Liver (tissue), 9 donors: ENCODE data around the gene RBBP7. TPM values are rescaled to one million over a fixed set of nuclear protein-coding genes. Genes with fewer than 3 reads are reported as not detected.

Experiments
- DNase-seq: peaks from one replicate; pipeline ENCODE4 v3.0.0-alpha.2; 2017; ENCODE audit warnings: low spot score
- H3K27ac ChIP-seq, 2 donors: one replicate each; pipeline ENCODE4 v1.7.0; 2013; ENCODE audit warnings: inconsistent platforms in 2 of 2, low read length in 2 of 2, control low read depth in 1 of 2, low read depth in 1 of 2, mild to moderate bottlenecking in 1 of 2
- H3K27me3 ChIP-seq, 4 donors: one replicate each; pipeline versions ENCODE4 v1.6.1 to v1.7.0; 2013; ENCODE audit warnings: low read length in 3 of 4, inconsistent platforms in 1 of 4, mild to moderate bottlenecking in 1 of 4, moderate library complexity in 1 of 4; ENCODE audit not compliant: control insufficient read depth in 4 of 4, insufficient read depth in 4 of 4
- H3K36me3 ChIP-seq, 4 donors: one replicate each; pipeline versions ENCODE4 v1.6.1 to v1.7.0; 2013; ENCODE audit warnings: low read length in 3 of 4, mild to moderate bottlenecking in 3 of 4, low read depth in 1 of 4, moderate library complexity in 1 of 4; ENCODE audit not compliant: control insufficient read depth in 4 of 4, insufficient read depth in 3 of 4
- H3K4me1 ChIP-seq, 4 donors: one replicate each; pipeline versions ENCODE4 v1.6.1 to v1.7.0; 2013; ENCODE audit warnings: low read length in 3 of 4, mild to moderate bottlenecking in 3 of 4, moderate library complexity in 1 of 4; ENCODE audit not compliant: control insufficient read depth in 4 of 4, insufficient read depth in 4 of 4
- H3K4me3 ChIP-seq, 3 donors: one replicate each; pipeline versions ENCODE4 v1.6.1 to v1.7.0; 2013; ENCODE audit warnings: low read length in 3 of 3, control low read depth in 1 of 3, low read depth in 1 of 3, mild to moderate bottlenecking in 1 of 3
- H3K9ac ChIP-seq, 2 donors: one replicate each; pipeline ENCODE4 v1.7.0; 2013; ENCODE audit warnings: low read length in 2 of 2, mild to moderate bottlenecking in 2 of 2, moderate library complexity in 2 of 2, control low read depth in 1 of 2, low read depth in 1 of 2
- H3K9me3 ChIP-seq, 4 donors: one replicate each; pipeline versions ENCODE4 v1.6.1 to v1.7.0; 2013; ENCODE audit warnings: low read length in 3 of 4; ENCODE audit not compliant: control insufficient read depth in 4 of 4
- EGR1 ChIP-seq, 2 donors: IDR thresholded peaks; 2 replicates each; pipeline ENCODE4 v1.6.1; 2016 to 2018; ENCODE audit warnings: antibody characterized with exemption in 2 of 2, low read depth in 2 of 2
- FOXA1 ChIP-seq: IDR thresholded peaks from 2 replicates; pipeline ENCODE4 v1.6.1; 2016; ENCODE audit warnings: antibody characterized with exemption
- FOXA2 ChIP-seq: IDR thresholded peaks from 2 replicates; pipeline ENCODE4 v1.6.1; 2016; ENCODE audit warnings: antibody characterized with exemption
- GABPA ChIP-seq, 2 donors: IDR thresholded peaks in 1 of 2; conservative IDR thresholded peaks in 1 of 2; 2 replicates each; pipeline ENCODE4 v1.6.1; 2016; ENCODE audit warnings: antibody characterized with exemption in 2 of 2, mild to moderate bottlenecking in 1 of 2, moderate library complexity in 1 of 2
- HNF4A ChIP-seq, 2 donors: conservative IDR thresholded peaks; 2 replicates each; pipeline ENCODE4 v1.6.1; 2016; ENCODE audit warnings: antibody characterized with exemption in 2 of 2, mild to moderate bottlenecking in 2 of 2
- HNF4G ChIP-seq: IDR thresholded peaks from 2 replicates; pipeline ENCODE4 v1.6.1; 2016; ENCODE audit warnings: antibody characterized with exemption
- JUND ChIP-seq, 2 donors: IDR thresholded peaks; 2 replicates each; pipeline ENCODE4 v1.6.1; 2016; ENCODE audit warnings: antibody characterized with exemption in 2 of 2
- NR2F2 ChIP-seq: IDR thresholded peaks from 2 replicates; pipeline ENCODE4 v1.6.1; 2016; ENCODE audit warnings: antibody characterized with exemption
- RAD21 ChIP-seq, 2 donors: IDR thresholded peaks; 2 replicates each; pipeline ENCODE4 v1.6.1; 2016; ENCODE audit warnings: antibody characterized with exemption in 2 of 2, mild to moderate bottlenecking in 2 of 2
- RXRA ChIP-seq, 2 donors: IDR thresholded peaks; 2 replicates each; pipeline ENCODE4 v1.6.1; 2017 to 2018; ENCODE audit warnings: antibody characterized with exemption in 2 of 2, mild to moderate bottlenecking in 1 of 2
- SP1 ChIP-seq: IDR thresholded peaks from 2 replicates; pipeline ENCODE4 v1.6.1; 2018; ENCODE audit warnings: antibody characterized with exemption, mild to moderate bottlenecking
- TAF1 ChIP-seq: conservative IDR thresholded peaks from 2 replicates; pipeline ENCODE4 v1.6.1; 2016; ENCODE audit warnings: antibody characterized with exemption, mild to moderate bottlenecking
- YY1 ChIP-seq: IDR thresholded peaks from 2 replicates; pipeline ENCODE4 v1.6.1; 2016; ENCODE audit warnings: antibody characterized with exemption, mild to moderate bottlenecking
- WGBS: extraction: QIAGEN DNeasy Blood & Tissue Kit; methylation state at CpG from one replicate; pipeline ENCODE4 v1.1.7; 2013; 5-methylcytosine and 5-hydroxymethylcytosine counted together
- polyA plus RNA-seq, 2 donors: library from polyadenylated mRNA; stranded (reverse) in 1 of 2; unstranded in 1 of 2; fragments of 200-250 nt in 1 of 2; fragments of >200 nt in 1 of 2; fragmentation: Nextera tagmentation in 1 of 2; extraction: Ambion mirVana in 1 of 2; gene quantifications; one replicate each; pipeline versions ENCODE4 v1.2.1 to v1.2.3, GENCODE V29; 2013 to 2015
- total RNA-seq, 2 donors: library from RNA; depleted of rRNA; stranded (reverse); fragments of >200 nt; gene quantifications; one replicate each; pipeline ENCODE4 v1.2.3, GENCODE V29; 2014
- TF ChIP-seq, protein P1 (sequence below): IDR thresholded peaks from 2 replicates; pipeline ENCODE4 v1.6.1; 2016; ENCODE audit warnings: antibody characterized with exemption, mild to moderate bottlenecking
- TF ChIP-seq, protein P2 (sequence below): IDR thresholded peaks from 2 replicates; pipeline ENCODE4 v1.6.1; 2016; ENCODE audit warnings: antibody characterized with exemption
- TF ChIP-seq, protein P3 (sequence below): IDR thresholded peaks from 2 replicates; pipeline ENCODE4 v1.6.1; 2016; ENCODE audit warnings: antibody characterized with exemption
- TF ChIP-seq, protein P4 (sequence below): fragments of 150-350 bp; IDR thresholded peaks from 2 replicates; pipeline ENCODE4 v1.5.1; 2017; ENCODE audit warnings: improper control_type of control experiment, low read depth, low read length; ENCODE audit not compliant: missing input control
- TF ChIP-seq, protein P5 (sequence below): IDR thresholded peaks from 2 replicates; pipeline ENCODE4 v1.6.1; 2016; ENCODE audit warnings: antibody characterized with exemption
- donor health status: healthy.
- donor health status: healthy.
- donor health status: healthy.
- donor health status: healthy.
- donor health status: healthy.

The RBBP7 gene
- total and polyA plus RNA-seq, 4 donors, result 32.5 to 77.9 (median 35.5) TPM

DNA sequence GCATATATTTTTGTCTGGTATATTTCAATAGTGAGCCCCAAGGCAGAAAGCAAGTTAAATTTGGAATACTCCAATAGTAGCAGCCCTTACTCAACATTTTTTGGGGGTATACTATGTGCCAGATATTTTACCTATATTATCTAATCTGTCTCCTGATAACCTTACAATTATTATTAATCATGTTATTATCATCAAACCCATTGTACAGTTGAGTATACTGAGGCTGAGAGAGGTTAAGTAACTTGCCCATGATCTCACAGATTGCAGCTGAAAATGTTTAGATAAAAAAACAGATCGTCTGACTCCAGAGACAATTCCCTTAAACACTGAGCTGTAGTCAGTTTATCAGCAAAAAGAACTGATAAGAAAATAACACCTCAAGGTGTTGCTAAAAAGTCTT lies 6.5 kb upstream of the RBBP7 start:
- Histone ChIP-seq H3K4me1 (peaks cover 0 to 6% (median 0%) of the 10 kb centered on the region in 4 donors), H3K9ac (no peak overlapping the region), H3K36me3 (no peaks in the 10 kb centered on the region), H3K27ac (no peak overlapping the region), H3K9me3 (no peaks in the 10 kb centered on the region), H3K4me3 (no peak overlapping the region), H3K27me3 (no peaks in the 10 kb centered on the region)
- WGBS, result 44% methylated on average over 1 of the region's 1 CpG
- DNase-seq, result no peak
- TF ChIP-seq, protein P1, sequence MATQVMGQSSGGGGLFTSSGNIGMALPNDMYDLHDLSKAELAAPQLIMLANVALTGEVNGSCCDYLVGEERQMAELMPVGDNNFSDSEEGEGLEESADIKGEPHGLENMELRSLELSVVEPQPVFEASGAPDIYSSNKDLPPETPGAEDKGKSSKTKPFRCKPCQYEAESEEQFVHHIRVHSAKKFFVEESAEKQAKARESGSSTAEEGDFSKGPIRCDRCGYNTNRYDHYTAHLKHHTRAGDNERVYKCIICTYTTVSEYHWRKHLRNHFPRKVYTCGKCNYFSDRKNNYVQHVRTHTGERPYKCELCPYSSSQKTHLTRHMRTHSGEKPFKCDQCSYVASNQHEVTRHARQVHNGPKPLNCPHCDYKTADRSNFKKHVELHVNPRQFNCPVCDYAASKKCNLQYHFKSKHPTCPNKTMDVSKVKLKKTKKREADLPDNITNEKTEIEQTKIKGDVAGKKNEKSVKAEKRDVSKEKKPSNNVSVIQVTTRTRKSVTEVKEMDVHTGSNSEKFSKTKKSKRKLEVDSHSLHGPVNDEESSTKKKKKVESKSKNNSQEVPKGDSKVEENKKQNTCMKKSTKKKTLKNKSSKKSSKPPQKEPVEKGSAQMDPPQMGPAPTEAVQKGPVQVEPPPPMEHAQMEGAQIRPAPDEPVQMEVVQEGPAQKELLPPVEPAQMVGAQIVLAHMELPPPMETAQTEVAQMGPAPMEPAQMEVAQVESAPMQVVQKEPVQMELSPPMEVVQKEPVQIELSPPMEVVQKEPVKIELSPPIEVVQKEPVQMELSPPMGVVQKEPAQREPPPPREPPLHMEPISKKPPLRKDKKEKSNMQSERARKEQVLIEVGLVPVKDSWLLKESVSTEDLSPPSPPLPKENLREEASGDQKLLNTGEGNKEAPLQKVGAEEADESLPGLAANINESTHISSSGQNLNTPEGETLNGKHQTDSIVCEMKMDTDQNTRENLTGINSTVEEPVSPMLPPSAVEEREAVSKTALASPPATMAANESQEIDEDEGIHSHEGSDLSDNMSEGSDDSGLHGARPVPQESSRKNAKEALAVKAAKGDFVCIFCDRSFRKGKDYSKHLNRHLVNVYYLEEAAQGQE, result no peak

DNA sequence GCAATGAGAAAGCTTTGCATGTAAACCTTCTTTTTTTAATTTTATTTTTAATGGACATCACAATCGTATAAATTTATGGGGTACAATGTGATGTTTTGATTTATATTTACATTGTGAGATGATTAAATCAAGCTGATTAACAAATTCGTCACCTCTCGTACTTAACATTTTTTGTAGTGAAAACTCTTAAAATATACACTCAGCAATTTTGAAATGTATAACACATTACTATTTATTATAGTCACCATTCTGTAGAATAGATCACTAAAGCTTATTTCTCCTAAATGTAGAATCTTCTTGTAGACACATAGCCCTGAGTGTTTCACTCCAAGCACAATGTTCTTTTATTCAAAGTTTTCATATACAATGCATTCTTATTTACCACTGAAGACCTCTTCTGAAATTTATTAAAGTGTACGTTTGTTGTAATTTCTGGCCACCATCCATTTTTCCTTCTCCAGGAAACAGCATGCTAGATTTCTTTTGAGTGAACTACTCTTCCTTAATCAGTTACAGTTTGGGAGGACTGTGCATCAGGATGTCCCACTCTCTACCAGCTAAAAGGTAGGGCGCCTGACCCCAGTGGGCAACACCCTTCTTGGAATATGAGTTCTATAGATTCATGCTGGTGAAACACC lies 4.4 kb upstream of the RBBP7 start:
- no peaks in the 10 kb centered on the region for H3K9me3 ChIP-seq
- H3K9ac ChIP-seq, result no peak overlapping the region
- H3K36me3 ChIP-seq, result no peaks in the 10 kb centered on the region
- H3K27me3 ChIP-seq, result no peaks in the 10 kb centered on the region
- H3K27ac ChIP-seq, result no peak overlapping the region
- H3K4me1 ChIP-seq, result peaks cover 0 to 16% (median 8%) of the 10 kb centered on the region in 4 donors
- TF ChIP-seq HNF4G (no peak), RAD21 (IDR thresholded peaks at IDR 0.05) (no peak), TAF1 (no peak), GABPA (IDR thresholded peaks at IDR 0.05 in 1 of 2, conservative IDR thresholded peaks at IDR 0.05 in 1 of 2) (no peak), JUND (IDR thresholded peaks at IDR 0.05) (no peak), EGR1 (IDR thresholded peaks at IDR 0.05; ENCODE audit: low read depth in 2 of 2) (no peak), YY1 (no peak), HNF4A (conservative IDR thresholded peaks at IDR 0.05) (no peak), NR2F2 (no peak), SP1 (no peak), RXRA (IDR thresholded peaks at IDR 0.05) (no peak), FOXA2 (no peak), FOXA1 (no peak)
- TF ChIP-seq, protein P1, result no peak
- TF ChIP-seq, protein P2, sequence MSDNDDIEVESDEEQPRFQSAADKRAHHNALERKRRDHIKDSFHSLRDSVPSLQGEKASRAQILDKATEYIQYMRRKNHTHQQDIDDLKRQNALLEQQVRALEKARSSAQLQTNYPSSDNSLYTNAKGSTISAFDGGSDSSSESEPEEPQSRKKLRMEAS, result no peak
- TF ChIP-seq, protein P3, sequence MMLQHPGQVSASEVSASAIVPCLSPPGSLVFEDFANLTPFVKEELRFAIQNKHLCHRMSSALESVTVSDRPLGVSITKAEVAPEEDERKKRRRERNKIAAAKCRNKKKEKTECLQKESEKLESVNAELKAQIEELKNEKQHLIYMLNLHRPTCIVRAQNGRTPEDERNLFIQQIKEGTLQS, result no peak
- TF ChIP-seq, protein P4, sequence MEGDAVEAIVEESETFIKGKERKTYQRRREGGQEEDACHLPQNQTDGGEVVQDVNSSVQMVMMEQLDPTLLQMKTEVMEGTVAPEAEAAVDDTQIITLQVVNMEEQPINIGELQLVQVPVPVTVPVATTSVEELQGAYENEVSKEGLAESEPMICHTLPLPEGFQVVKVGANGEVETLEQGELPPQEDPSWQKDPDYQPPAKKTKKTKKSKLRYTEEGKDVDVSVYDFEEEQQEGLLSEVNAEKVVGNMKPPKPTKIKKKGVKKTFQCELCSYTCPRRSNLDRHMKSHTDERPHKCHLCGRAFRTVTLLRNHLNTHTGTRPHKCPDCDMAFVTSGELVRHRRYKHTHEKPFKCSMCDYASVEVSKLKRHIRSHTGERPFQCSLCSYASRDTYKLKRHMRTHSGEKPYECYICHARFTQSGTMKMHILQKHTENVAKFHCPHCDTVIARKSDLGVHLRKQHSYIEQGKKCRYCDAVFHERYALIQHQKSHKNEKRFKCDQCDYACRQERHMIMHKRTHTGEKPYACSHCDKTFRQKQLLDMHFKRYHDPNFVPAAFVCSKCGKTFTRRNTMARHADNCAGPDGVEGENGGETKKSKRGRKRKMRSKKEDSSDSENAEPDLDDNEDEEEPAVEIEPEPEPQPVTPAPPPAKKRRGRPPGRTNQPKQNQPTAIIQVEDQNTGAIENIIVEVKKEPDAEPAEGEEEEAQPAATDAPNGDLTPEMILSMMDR, result no peak
- TF ChIP-seq, protein P5, sequence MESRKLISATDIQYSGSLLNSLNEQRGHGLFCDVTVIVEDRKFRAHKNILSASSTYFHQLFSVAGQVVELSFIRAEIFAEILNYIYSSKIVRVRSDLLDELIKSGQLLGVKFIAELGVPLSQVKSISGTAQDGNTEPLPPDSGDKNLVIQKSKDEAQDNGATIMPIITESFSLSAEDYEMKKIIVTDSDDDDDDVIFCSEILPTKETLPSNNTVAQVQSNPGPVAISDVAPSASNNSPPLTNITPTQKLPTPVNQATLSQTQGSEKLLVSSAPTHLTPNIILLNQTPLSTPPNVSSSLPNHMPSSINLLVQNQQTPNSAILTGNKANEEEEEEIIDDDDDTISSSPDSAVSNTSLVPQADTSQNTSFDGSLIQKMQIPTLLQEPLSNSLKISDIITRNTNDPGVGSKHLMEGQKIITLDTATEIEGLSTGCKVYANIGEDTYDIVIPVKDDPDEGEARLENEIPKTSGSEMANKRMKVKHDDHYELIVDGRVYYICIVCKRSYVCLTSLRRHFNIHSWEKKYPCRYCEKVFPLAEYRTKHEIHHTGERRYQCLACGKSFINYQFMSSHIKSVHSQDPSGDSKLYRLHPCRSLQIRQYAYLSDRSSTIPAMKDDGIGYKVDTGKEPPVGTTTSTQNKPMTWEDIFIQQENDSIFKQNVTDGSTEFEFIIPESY, result no peak
- DNase-seq, result no peak
- no peak overlapping the region for H3K4me3 ChIP-seq
- WGBS, result 93% methylated on average over 5 of the region's 5 CpGs
